T-cell (primary cell): ENCODE measurements around the gene DFFA. TPM values are rescaled to one million over a fixed set of nuclear protein-coding genes. Genes with fewer than 3 reads are reported as not detected.

ENCODE experiments used
- ATAC-seq, 4 experiments: fragments of 200-7000 bp in 3 of 4; fragments of 150-1000 bp in 1 of 4; cut with Tn5 transposase; replicated peaks in 1 of 4; 1 replicate in 3 of 4; 2 replicates in 1 of 4; pipeline ENCODE4 v1.10.0; 2021; ENCODE audit warnings: moderate library complexity in 3 of 4, mild to moderate bottlenecking in 2 of 4, moderate number of reproducible peaks in 1 of 4
- CTCF ChIA-PET, 2 donors: fragments of 300-600 bp; sonication (Branson Sonifier 250); formaldehyde crosslinking; loops; one replicate each; lab custom pipeline; 2022; ENCODE audit warnings: antibody characterized with exemption in 2 of 2; lab: Charles Lee
- POLR2A ChIA-PET, 2 donors: fragments of 300-600 bp; sonication (Branson Sonifier 250); formaldehyde crosslinking; loops; one replicate each; lab custom pipeline; 2022; ENCODE audit warnings: antibody characterized with exemption in 2 of 2; lab: Charles Lee
- DNase-seq, 35 experiments: peaks; one replicate each; pipeline versions ENCODE4 v3.0.0 to v3.0.0-alpha.2; 2013 to 2023
- H3K27ac ChIP-seq: one replicate; pipeline ENCODE4 v1.5.1; 2013; ENCODE audit warnings: low read length
- H3K27me3 ChIP-seq, 2 experiments: replicated peaks in 1 of 2; 1 replicate in 1 of 2; 2 replicates in 1 of 2; pipeline versions ENCODE4 v1.6.1 to v1.7.0; 2013; ENCODE audit warnings: low read length in 1 of 2, mixed read lengths in 1 of 2; ENCODE audit not compliant: control insufficient read depth in 2 of 2, insufficient read depth in 2 of 2; ENCODE audit errors: extremely low read depth in 1 of 2
- H3K36me3 ChIP-seq, 2 donors: 1 replicate in 1 of 2; 2 replicates in 1 of 2; pipeline versions ENCODE4 v1.6.1 to v1.7.0; 2013; ENCODE audit warnings: low read length in 1 of 2; ENCODE audit not compliant: control insufficient read depth in 2 of 2, insufficient read depth in 1 of 2; ENCODE audit errors: extremely low read depth in 1 of 2
- H3K4me1 ChIP-seq, 2 experiments: 1 replicate in 1 of 2; 2 replicates in 1 of 2; pipeline versions ENCODE4 v1.6.1 to v1.7.0; 2013; ENCODE audit warnings: low read length in 2 of 2, mixed read lengths in 1 of 2; ENCODE audit not compliant: insufficient read depth in 2 of 2, control insufficient read depth in 1 of 2; ENCODE audit errors: extremely low read depth in 1 of 2
- H3K4me3 ChIP-seq, 2 donors: 1 replicate in 1 of 2; 2 replicates in 1 of 2; pipeline versions ENCODE4 v1.5.1 to v1.7.0; 2013; ENCODE audit warnings: mild to moderate bottlenecking in 2 of 2, low read length in 1 of 2, moderate library complexity in 1 of 2; ENCODE audit not compliant: control insufficient read depth in 1 of 2; ENCODE audit errors: extremely low read depth in 1 of 2
- H3K9me3 ChIP-seq: 2 replicates; pipeline ENCODE4 v1.7.0; 2013
- H3K27ac Mint-ChIP-seq, 2 donors: one replicate each; pipeline ENCODE4 v1.8.0; 2020 to 2021; ENCODE audit warnings: mild to moderate bottlenecking in 2 of 2, mixed read lengths in 2 of 2
- H3K27me3 Mint-ChIP-seq, 2 donors: one replicate each; pipeline ENCODE4 v1.8.0; 2021 to 2022; ENCODE audit warnings: mixed read lengths in 2 of 2
- H3K36me3 Mint-ChIP-seq: one replicate; pipeline ENCODE4 v1.8.0; 2021; ENCODE audit warnings: mixed read lengths
- H3K4me1 Mint-ChIP-seq, 3 donors: one replicate each; pipeline ENCODE4 v1.8.0; 2020 to 2022; ENCODE audit warnings: mixed read lengths in 3 of 3, mild to moderate bottlenecking in 1 of 3
- H3K4me3 Mint-ChIP-seq, 3 donors: one replicate each; pipeline ENCODE4 v1.8.0; 2020 to 2022; ENCODE audit warnings: mild to moderate bottlenecking in 3 of 3, mixed read lengths in 3 of 3, moderate library complexity in 3 of 3
- H3K9me3 Mint-ChIP-seq, 3 donors: one replicate each; pipeline ENCODE4 v1.8.0; 2020 to 2022; ENCODE audit warnings: mixed read lengths in 3 of 3
- WGBS: methylation state at CpG from one replicate; pipeline ENCODE4 v1.1.5; 2013; ENCODE audit warnings: missing lambda C conversion rate; ENCODE audit not compliant: insufficient coverage; 5-methylcytosine and 5-hydroxymethylcytosine counted together
- total RNA-seq, 35 experiments: library from RNA in 6 of 35; stranded (reverse) in 6 of 35; fragments of 120-200 nt in 1 of 35; gene quantifications; one replicate each; pipeline versions ENCODE4 v1.2.1 to v1.2.4 and lab custom pipeline; 2013 to 2026

DFFA gene
- total RNA-seq, 5 donors from 2014 or later (not counting 1 experiment from before 2014, with no cell fraction given): 19.3 to 32.9 (median 26.0) TPM

DNA sequence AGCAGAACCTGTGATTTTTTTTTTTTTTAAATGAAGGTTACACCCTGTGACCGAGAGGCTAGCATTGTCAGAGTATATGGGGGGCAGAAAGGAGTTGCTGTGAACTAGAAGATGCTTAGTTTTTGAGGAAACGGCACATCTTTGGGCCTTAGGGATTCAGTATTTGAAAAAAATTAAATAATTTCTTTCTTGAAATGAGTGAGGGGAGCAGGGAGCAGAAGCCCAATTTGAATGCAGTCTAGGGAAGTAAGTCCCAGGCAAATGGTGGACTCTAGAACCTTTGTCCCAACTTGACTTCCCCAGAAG lies 45.3 kb upstream of the DFFA start:
- Histone ChIP-seq H3K9me3 (no peaks in the 10 kb centered on the region), H3K4me1 (peaks cover 10 to 52% of the 10 kb centered on the region in 2 experiments), H3K36me3 (peaks cover 2 to 5% of the 10 kb centered on the region in 2 donors), H3K27me3 (no peaks in the 10 kb centered on the region), H3K27ac (no peak overlapping the region), H3K4me3 (no peak overlapping the region)
- no peaks in the 10 kb centered on the region for H3K9me3 Mint-ChIP-seq
- CTCF ChIA-PET: interaction anchor here in 1 of 2 donors (0.7 kb wide), 1 partner anchor 243 kb away, joined by 3 read pairs; no protein-coding TSS in a partner anchor
- peaks cover 75 to 82% (median 79%) of the 10 kb centered on the region in 3 donors for H3K4me1 Mint-ChIP-seq
- POLR2A ChIA-PET: no interaction called here
- peak overlapping the region; percentile 81 to 93 for H3K27ac Mint-ChIP-seq
- H3K4me3 Mint-ChIP-seq: no peak overlapping the region
- H3K36me3 Mint-ChIP-seq: peaks cover 29% of the 10 kb centered on the region
- H3K27me3 Mint-ChIP-seq: no peaks in the 10 kb centered on the region
- WGBS: 92% methylated on average over 2 of the region's 2 CpGs
- no peak for DNase-seq
- ATAC-seq: no peak

DNA sequence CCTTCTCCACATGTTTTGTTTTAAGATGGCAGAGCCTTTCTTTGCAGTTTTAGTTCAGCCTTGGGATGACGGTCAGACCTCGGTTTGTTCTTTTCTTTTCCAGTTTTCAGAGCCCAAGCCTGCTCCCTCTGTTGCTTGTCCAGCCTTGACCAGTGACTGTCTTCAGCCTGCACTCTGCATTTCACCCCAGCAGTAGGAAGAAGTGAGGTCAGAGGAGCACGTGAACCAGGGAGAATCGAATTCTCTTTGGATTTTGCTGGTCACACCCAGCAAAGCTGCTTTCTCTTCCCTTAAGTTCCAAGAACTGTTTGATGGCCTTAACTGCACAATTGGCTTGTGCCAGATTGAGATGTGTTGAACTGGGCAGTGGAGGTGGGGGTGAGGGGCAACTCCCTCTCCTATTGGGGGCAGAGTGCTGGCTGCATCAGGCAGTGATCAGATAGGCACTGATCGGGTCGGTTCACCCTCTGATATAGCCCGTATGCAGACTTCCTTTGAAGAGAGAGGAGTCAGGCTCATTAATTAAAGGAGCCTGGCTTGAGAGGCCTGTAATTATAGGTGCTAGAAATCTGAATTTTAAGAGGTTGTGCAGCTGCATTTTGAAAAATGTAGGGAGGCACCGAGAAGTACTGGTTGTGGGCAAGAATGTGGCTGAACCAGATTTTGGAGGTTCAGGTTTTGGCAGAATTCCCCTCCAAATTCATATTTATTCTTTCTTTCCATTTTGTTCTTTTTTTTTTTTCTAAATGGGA lies 44.8 kb upstream of the DFFA start:
- H3K27ac Mint-ChIP-seq: peak overlapping the region; percentile 81 to 93
- no peaks in the 10 kb centered on the region for H3K9me3 Mint-ChIP-seq
- peak overlapping the region in 2 of 3 donors; percentile 32 to 50 for H3K4me3 Mint-ChIP-seq
- Histone ChIP-seq H3K4me1 (peaks cover 14 to 53% of the 10 kb centered on the region in 2 experiments), H3K36me3 (peaks cover 2 to 5% of the 10 kb centered on the region in 2 donors), H3K27ac (no peak overlapping the region), H3K9me3 (no peaks in the 10 kb centered on the region), H3K4me3 (no peak overlapping the region), H3K27me3 (no peaks in the 10 kb centered on the region)
- peaks cover 29% of the 10 kb centered on the region for H3K36me3 Mint-ChIP-seq
- ATAC-seq (no peak), DNase-seq (no peak)
- 98% methylated on average over 5 of the region's 8 CpGs for WGBS
- ChIA-PET POLR2A (no interaction called here), CTCF (interaction anchor here in 1 of 2 donors (0.7 kb wide), 1 partner anchor 243 kb away, joined by 3 read pairs; no protein-coding TSS in a partner anchor)
- no peaks in the 10 kb centered on the region for H3K27me3 Mint-ChIP-seq
- H3K4me1 Mint-ChIP-seq: peaks cover 75 to 81% (median 77%) of the 10 kb centered on the region in 3 donors

DNA sequence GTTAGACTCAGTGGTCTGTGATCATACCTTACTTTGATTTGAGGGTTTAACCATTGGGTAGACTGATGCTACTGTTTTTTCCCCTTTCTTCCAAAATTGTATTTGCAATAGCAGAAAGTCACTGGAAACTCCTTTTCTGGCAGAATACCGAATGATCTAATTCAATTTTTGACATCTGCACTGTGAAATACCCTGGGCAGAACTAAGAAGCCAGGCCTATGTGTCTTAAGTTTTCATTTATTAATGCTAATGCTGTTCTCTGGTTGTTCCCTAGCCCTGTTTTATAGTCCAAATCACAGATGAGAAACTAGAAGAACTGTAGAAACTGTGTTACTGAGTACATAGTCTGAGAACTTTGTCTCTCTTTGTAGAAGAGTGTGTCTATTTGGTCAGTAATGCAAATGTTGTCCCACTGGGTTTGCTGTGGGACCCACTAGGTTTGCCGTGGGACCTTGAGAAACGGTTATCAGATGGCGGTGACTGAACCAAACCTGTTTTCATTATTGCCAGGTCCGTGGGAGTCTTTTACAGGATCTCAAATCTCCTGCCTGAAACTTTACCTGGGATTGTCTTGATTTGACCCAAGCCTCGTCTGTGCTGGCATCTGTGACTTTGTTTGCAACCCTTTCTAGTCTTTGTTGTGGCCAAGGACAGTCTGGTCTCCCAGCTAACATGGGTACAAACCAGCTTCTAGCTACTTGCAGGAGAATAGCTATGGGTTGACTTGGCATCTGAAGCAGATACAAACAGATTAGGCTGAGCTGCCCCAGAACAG lies 43.8 kb upstream of the DFFA start:
- ATAC-seq (no peak), DNase-seq (no peak)
- peaks cover 21 to 58% of the 10 kb centered on the region in 2 experiments for H3K4me1 ChIP-seq
- no peaks in the 10 kb centered on the region for H3K9me3 ChIP-seq
- no peak overlapping the region for H3K4me3 ChIP-seq
- CTCF ChIA-PET: interaction anchor here in 1 of 2 donors (0.6 to 0.9 kb wide), 2 partner anchors 61 to 161 kb away, joined by 3 read pairs; no protein-coding TSS in a partner anchor
- no peaks in the 10 kb centered on the region for H3K27me3 Mint-ChIP-seq
- no peaks in the 10 kb centered on the region for H3K9me3 Mint-ChIP-seq
- peaks cover 21% of the 10 kb centered on the region for H3K36me3 Mint-ChIP-seq
- peaks cover 2 to 5% of the 10 kb centered on the region in 2 donors for H3K36me3 ChIP-seq
- no peaks in the 10 kb centered on the region for H3K27me3 ChIP-seq
- H3K4me1 Mint-ChIP-seq: peaks cover 75 to 81% (median 78%) of the 10 kb centered on the region in 3 donors
- H3K27ac Mint-ChIP-seq: peak overlapping the region; percentile 81 to 93
- H3K4me3 Mint-ChIP-seq: peak overlapping the region in 2 of 3 donors; percentile 26 to 58
- 85% methylated on average over 5 of the region's 6 CpGs for WGBS
- H3K27ac ChIP-seq: peak overlapping the region; percentile 16
- POLR2A ChIA-PET: no interaction called here

DNA sequence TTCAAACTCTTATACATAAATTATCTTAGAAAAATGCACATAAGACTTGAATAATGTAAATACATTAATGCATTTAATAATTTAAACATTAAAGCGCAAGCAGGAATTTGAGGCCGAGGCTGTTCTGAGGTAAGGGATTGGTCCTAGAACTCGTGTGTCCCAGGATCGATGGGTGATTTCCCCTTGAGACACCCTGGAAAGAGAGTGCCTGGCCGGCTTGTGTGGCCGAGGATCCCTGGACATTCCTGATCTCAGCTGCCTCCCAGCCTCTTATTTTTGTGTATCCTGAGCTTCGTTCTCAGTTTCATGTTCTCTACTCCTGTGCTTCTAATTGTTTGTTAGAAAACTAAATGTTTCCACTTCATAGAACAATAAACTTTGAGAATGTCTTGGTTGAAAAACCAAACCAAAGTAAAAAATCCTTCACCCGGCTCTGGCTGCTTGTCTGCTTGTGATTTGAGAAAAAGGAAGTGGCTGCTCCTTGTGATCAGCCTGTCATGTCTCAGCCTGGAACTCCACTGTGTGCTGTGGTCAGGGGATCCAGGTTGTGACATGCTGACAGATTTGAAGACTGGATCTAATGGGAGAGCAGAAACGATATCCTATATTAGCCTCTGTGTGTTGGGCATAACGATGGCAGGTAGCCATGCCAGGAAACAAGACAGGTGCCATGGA lies 43.1 kb upstream of the DFFA start:
- no peaks in the 10 kb centered on the region for H3K9me3 ChIP-seq
- peak in 2 of 35 experiments; percentile 10 to 30 for DNase-seq
- H3K9me3 Mint-ChIP-seq: no peaks in the 10 kb centered on the region
- 61% methylated on average over 2 of the region's 10 CpGs for WGBS
- H3K27ac Mint-ChIP-seq: peak overlapping the region; percentile 81 to 93
- H3K27ac ChIP-seq: peak overlapping the region; percentile 16
- peaks cover 16% of the 10 kb centered on the region for H3K36me3 Mint-ChIP-seq
- H3K4me3 ChIP-seq: no peak overlapping the region
- CTCF ChIA-PET: interaction anchor here in 1 of 2 donors (0.6 to 0.9 kb wide), 2 partner anchors 62 to 162 kb away, joined by 3 read pairs; no protein-coding TSS in a partner anchor
- peaks cover 25 to 63% of the 10 kb centered on the region in 2 experiments for H3K4me1 ChIP-seq
- no peaks in the 10 kb centered on the region for H3K27me3 ChIP-seq
- H3K27me3 Mint-ChIP-seq: no peaks in the 10 kb centered on the region
- ATAC-seq: no peak
- peak overlapping the region in 2 of 3 donors; percentile 26 to 58 for H3K4me3 Mint-ChIP-seq
- H3K4me1 Mint-ChIP-seq: peaks cover 77 to 85% (median 81%) of the 10 kb centered on the region in 3 donors
- POLR2A ChIA-PET: no interaction called here
- peaks cover 2 to 3% of the 10 kb centered on the region in 2 donors for H3K36me3 ChIP-seq

DNA sequence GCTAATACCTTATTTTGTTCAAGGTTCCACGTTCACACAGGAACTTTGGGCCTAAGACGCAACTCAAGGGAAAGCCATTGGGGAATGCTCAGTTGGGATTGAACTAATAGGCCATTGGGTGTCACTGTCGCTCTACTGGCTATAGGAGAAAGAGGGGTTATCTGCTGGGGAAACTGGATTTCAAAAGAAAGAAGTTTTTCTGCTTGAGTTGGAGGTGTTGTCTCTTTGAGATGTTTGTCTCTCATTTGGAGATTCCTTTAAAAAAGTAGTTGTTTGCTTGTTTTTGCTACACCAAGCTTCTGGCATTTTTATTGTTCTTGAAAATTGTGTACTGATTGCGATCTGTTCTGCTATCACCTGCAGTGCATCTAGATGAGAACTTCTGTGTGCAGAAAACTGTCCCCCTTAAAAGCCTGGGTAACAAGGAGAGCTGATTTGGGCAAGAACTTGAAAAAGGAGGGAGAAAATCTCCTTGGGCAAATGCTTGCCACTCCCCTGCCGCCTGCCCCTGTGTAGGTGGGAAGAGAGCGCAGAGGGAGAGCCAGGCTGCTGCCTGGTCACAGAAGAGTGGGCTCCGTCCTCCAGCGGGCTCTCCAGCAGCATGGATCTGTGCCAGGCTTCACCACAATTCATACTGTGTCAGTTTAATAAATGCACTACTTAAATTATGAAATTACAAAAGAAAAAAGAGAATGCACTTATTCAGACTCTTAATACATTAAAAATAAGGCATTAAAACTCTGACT lies 42.3 kb upstream of the DFFA start:
- Histone ChIP-seq H3K36me3 (peaks cover 0 to 2% of the 10 kb centered on the region in 2 donors), H3K27me3 (no peaks in the 10 kb centered on the region), H3K4me1 (peaks cover 32 to 70% of the 10 kb centered on the region in 2 experiments), H3K9me3 (no peaks in the 10 kb centered on the region), H3K27ac (peak overlapping the region; percentile 38), H3K4me3 (no peak overlapping the region)
- DNase-seq: peak in 1 of 35 experiments; percentile 52
- no peaks in the 10 kb centered on the region for H3K9me3 Mint-ChIP-seq
- POLR2A ChIA-PET: no interaction called here
- peaks cover 84 to 91% (median 85%) of the 10 kb centered on the region in 3 donors for H3K4me1 Mint-ChIP-seq
- H3K4me3 Mint-ChIP-seq: peak overlapping the region in 1 of 3 donors; percentile 19
- peaks cover 13% of the 10 kb centered on the region for H3K36me3 Mint-ChIP-seq
- CTCF ChIA-PET: interaction anchor here in 1 of 2 donors (0.9 to 1.0 kb wide), 2 partner anchors 163 to 422 kb away, joined by 3 to 6 read pairs; no protein-coding TSS in a partner anchor
- H3K27me3 Mint-ChIP-seq: no peaks in the 10 kb centered on the region
- peak overlapping the region; percentile 92 to 93 for H3K27ac Mint-ChIP-seq
- no peak for ATAC-seq
- 100% methylated on average over 2 of the region's 8 CpGs for whole genome bisulfite sequencing
